ENCODE measurements around the gene ZCCHC24.
A peak's percentile ranks its signal among the peaks of the same experiment; 100 is the strongest.

The ZCCHC24 gene

GRCh38 chr10:79434223-79434687 lies 11.2 kb downstream of the ZCCHC24 start:
- Mint-ChIP-seq H3K4me1 (ENCODE audit: low read depth) (peaks cover 20% of the 10 kb centered on the region), H3K27me3 (no peaks in the 10 kb centered on the region), H3K27ac (peak overlapping the region; percentile 85), H3K4me3 (peak overlapping the region; percentile 33), H3K36me3 (ENCODE audit: low read depth) (no peaks in the 10 kb centered on the region), H3K9me3 (no peaks in the 10 kb centered on the region)

DNA sequence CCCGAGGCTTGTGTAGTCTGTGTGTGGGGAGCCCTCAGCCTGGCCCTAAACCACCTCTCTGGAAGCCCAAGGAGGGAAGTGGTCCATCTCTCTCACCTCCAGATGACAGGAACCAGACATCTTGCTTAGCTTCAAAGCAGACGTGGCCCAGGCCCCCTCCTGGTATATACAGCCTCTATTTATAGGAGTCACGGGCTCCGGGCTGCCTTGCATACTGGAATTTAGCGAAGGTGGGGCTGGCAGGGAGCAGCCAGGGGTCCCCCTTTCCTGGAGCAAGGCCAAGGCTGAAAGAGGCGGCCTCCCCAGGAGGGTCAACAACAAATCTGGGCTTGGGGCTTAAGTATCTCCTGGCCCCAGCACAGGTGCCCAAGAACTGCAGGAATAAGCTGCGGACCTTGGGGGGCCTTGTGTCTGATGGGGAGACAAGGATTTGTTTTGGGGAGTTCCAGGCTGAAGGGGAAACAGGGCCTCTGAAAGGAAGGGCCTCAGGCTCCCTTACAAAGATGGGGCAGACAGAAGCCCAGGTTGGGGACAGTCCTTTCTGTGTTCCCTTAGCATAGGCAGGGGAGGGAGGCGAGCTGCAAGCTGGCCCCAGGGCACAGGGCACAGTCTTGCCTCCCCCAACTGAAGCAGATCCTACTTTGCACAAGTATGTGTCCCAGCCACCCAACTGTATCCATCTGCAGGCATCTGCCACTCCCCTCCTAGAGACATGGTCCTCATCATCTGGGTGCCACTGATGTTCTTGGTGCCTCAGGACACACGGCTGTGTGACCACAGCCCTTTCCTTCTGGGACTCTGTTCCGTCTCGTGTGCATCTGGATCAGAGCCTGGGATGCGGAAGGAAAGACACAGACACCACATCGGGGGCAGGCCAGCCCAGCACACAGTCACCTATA lies 11.9 kb downstream of the ZCCHC24 start:
- no peaks in the 10 kb centered on the region for H3K27me3 Mint-ChIP-seq
- peaks cover 20% of the 10 kb centered on the region for H3K4me1 Mint-ChIP-seq (ENCODE audit: low read depth)
- no peak overlapping the region for H3K27ac Mint-ChIP-seq
- no peaks in the 10 kb centered on the region for H3K36me3 Mint-ChIP-seq (ENCODE audit: low read depth)
- no peaks in the 10 kb centered on the region for H3K9me3 Mint-ChIP-seq
- H3K4me3 Mint-ChIP-seq = no peak overlapping the region

DNA sequence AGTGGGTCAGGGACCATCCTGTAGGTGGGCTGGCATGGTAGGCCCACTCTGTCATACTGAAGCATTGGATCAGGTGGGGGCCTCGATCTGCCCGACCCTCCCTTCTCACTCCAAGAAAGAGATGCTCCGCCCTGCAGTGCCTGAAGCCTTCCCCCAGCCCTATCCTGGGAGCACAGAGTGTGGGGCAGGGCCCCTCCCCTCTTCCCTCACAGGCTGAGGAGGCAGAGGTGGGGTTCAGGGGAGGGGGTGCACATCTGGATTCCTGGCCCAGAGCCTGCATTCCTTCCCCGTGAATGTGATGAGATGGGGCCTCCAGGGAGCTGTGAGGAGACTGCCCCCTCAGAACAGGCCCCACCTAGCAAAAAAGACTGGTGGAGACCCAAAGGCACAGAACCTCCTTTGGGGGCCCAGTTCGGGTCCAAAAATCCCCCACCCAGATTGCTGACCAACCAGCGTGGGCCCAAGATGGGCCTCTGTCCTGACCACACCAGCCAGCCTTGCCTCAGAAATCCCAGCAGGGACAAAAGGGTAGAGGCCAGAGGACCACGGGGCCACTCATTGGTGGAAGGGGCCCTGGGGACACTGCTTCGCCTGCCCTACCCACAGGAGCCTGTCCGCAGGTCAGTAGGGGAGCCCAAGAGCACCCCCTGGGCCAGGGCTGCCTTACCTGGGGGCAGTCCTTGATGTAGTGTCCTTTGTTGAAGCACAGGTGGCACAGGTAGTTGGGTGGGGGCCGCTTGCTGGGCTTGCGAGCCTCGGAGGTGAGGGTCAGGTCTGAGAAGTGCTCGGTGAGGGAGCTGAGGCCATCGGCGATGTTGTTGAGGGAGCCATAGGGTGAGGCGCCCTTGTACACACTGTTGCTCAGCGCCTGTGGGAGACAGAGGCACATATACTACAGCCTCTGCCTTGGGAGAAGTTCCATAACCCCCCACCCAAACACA lies 13.3 kb downstream of the ZCCHC24 start:
- Mint-ChIP-seq H3K4me1 (ENCODE audit: low read depth) (peaks cover 20% of the 10 kb centered on the region), H3K4me3 (no peak overlapping the region), H3K36me3 (ENCODE audit: low read depth) (no peaks in the 10 kb centered on the region), H3K27me3 (no peaks in the 10 kb centered on the region), H3K27ac (no peak overlapping the region), H3K9me3 (no peaks in the 10 kb centered on the region)

GRCh38 chr10:79431428-79431827 lies 14.0 kb downstream of the ZCCHC24 start:
- Mint-ChIP-seq H3K36me3 (ENCODE audit: low read depth) (no peaks in the 10 kb centered on the region), H3K9me3 (no peaks in the 10 kb centered on the region), H3K4me3 (no peak overlapping the region), H3K27me3 (no peaks in the 10 kb centered on the region), H3K4me1 (ENCODE audit: low read depth) (peaks cover 20% of the 10 kb centered on the region), H3K27ac (no peak overlapping the region)

GRCh38 chr10:79430936-79431335 lies 14.5 kb downstream of the ZCCHC24 start:
- Mint-ChIP-seq H3K4me3 (no peak overlapping the region), H3K27ac (no peak overlapping the region), H3K4me1 (ENCODE audit: low read depth) (peaks cover 18% of the 10 kb centered on the region), H3K27me3 (no peaks in the 10 kb centered on the region), H3K9me3 (no peaks in the 10 kb centered on the region), H3K36me3 (ENCODE audit: low read depth) (no peaks in the 10 kb centered on the region)

DNA sequence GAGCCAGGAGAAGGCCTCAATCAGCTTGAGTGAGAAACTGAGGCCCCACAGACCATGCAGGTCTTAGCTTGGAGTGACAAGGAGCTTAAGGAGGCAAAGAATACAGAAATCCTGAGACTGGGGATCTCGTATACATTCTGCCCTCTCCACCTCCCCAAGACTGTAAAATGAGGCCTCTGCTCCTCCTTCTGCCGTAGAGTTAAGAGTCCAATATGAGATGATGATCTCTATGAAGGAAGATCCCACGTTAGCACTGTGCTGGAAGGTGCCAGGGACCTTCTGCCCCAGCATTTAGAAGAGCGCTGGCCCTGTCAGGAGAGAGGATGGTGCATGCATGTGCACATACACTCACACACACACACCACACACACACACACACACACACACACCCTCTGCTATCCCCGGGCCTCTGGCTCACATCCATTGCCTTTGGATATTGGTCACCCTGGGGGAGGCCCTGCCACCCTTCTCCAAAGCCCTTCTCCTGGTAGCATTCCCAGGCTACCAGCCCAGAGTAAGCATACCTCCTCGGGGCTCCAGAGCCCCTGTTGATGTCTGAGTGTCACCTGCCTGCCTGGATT lies 15.0 kb downstream of the ZCCHC24 start:
- Mint-ChIP-seq H3K27ac (no peak overlapping the region), H3K27me3 (no peaks in the 10 kb centered on the region), H3K9me3 (no peaks in the 10 kb centered on the region), H3K4me3 (no peak overlapping the region), H3K4me1 (ENCODE audit: low read depth) (peaks cover 16% of the 10 kb centered on the region), H3K36me3 (ENCODE audit: low read depth) (no peaks in the 10 kb centered on the region)

GRCh38 chr10:79429751-79430150 lies 15.7 kb downstream of the ZCCHC24 start:
- H3K27me3 Mint-ChIP-seq = no peaks in the 10 kb centered on the region
- H3K4me1 Mint-ChIP-seq (ENCODE audit: low read depth) = peaks cover 10% of the 10 kb centered on the region
- no peaks in the 10 kb centered on the region for H3K36me3 Mint-ChIP-seq (ENCODE audit: low read depth)
- H3K4me3 Mint-ChIP-seq = no peak overlapping the region
- no peaks in the 10 kb centered on the region for H3K9me3 Mint-ChIP-seq
- H3K27ac Mint-ChIP-seq = no peak overlapping the region

- no peaks in the 10 kb centered on the region for H3K4me1 Mint-ChIP-seq (ENCODE audit: low read depth)
- H3K4me3 Mint-ChIP-seq = no peak overlapping the region
- H3K27ac Mint-ChIP-seq = no peak overlapping the region
- no peaks in the 10 kb centered on the region for H3K27me3 Mint-ChIP-seq
- H3K36me3 Mint-ChIP-seq (ENCODE audit: low read depth) = no peaks in the 10 kb centered on the region
- no peaks in the 10 kb centered on the region for H3K9me3 Mint-ChIP-seq
Measured at GRCh38 chr10:79427965-79428364, 17.5 kb downstream of the ZCCHC24 start.

GRCh38 chr10:79425074-79425532 lies 20.3 kb downstream of the ZCCHC24 start:
- H3K27me3 Mint-ChIP-seq = no peaks in the 10 kb centered on the region
- no peaks in the 10 kb centered on the region for H3K4me1 Mint-ChIP-seq (ENCODE audit: low read depth)
- no peaks in the 10 kb centered on the region for H3K36me3 Mint-ChIP-seq (ENCODE audit: low read depth)
- no peak overlapping the region for H3K27ac Mint-ChIP-seq
- no peaks in the 10 kb centered on the region for H3K9me3 Mint-ChIP-seq
- H3K4me3 Mint-ChIP-seq = no peak overlapping the region

DNA sequence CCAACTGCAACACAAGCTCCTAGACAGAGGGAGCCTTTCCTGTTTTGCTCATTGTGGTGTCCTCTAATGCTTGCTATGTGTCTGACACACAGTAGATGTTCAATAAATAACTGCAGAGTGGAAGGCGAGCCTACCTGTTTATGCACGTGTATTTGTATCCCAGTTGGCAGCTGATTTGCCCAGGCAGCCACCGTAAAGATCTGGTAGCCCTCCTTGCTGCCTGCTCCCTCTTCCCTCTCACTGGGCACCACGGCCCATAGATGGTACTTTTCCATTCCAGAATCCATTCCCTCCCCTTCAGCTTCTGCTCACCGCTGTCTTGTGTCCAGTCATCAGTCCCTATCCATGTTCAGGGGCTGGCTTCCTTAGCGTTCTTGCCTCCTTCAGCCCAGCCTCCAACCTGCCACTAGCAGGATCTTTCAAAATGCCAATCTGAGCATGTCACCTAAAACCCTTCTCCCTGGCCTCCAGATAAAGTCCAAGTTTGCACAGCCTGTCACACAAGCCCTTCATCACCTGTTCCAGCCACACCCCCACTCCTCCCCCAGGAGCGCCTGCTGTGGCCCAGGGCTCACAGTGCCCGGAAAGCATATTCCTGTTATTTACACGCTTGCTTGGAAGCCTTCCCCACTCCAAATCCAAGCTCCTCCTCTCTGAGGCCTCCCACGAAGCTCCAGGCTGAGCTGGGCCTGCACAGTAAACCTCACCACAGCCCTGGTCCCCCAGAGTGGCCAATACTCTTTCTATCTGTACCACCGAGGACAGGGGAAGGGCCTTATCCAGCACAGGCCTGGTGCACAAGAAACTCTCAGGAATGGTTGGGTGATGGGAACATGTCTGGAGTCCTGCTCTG lies 21.0 kb downstream of the ZCCHC24 start:
- Mint-ChIP-seq H3K4me1 (ENCODE audit: low read depth) (no peaks in the 10 kb centered on the region), H3K4me3 (no peak overlapping the region)

GRCh38 chr10:79422178-79422892 lies 23.1 kb downstream of the ZCCHC24 start:
- H3K27me3 Mint-ChIP-seq = no peaks in the 10 kb centered on the region
- H3K4me1 Mint-ChIP-seq (ENCODE audit: low read depth) = no peaks in the 10 kb centered on the region
- no peaks in the 10 kb centered on the region for H3K9me3 Mint-ChIP-seq
- H3K4me3 Mint-ChIP-seq = no peak overlapping the region
- no peaks in the 10 kb centered on the region for H3K36me3 Mint-ChIP-seq (ENCODE audit: low read depth)
- H3K27ac Mint-ChIP-seq = no peak overlapping the region

More for the DNA sequence above, 21.0 kb downstream of the ZCCHC24 start:
- no peaks in the 10 kb centered on the region for H3K27me3 Mint-ChIP-seq
- H3K27ac Mint-ChIP-seq = no peak overlapping the region
- H3K36me3 Mint-ChIP-seq (ENCODE audit: low read depth) = no peaks in the 10 kb centered on the region
- H3K9me3 Mint-ChIP-seq = no peaks in the 10 kb centered on the region

- Mint-ChIP-seq H3K36me3 (ENCODE audit: low read depth) (no peaks in the 10 kb centered on the region), H3K27me3 (no peaks in the 10 kb centered on the region), H3K4me3 (no peak overlapping the region), H3K4me1 (ENCODE audit: low read depth) (no peaks in the 10 kb centered on the region), H3K9me3 (no peaks in the 10 kb centered on the region), H3K27ac (no peak overlapping the region)
Measured at GRCh38 chr10:79420974-79421688, 24.3 kb downstream of the ZCCHC24 start.

Data from stimulated activated naive CD8-positive, alpha-beta T cell treated with anti-CD3 and anti-CD28 coated beads, Interleukin-15, Interleukin-2, amounts not matched to agents 100 ng/mL and 50 ng/mL, for 24 hours (primary cell).